ENCODE results near the gene GPR107. TPM values are rescaled to one million over a fixed set of nuclear protein-coding genes. Genes with fewer than 3 reads are reported as not detected.

The GPR107 gene
- total and polyA plus RNA-seq, 2 of the 8 experiments (the other 6 are each of a cell fraction or from before 2014, with no cell fraction given) = 19.3 to 30.7 TPM

DNA sequence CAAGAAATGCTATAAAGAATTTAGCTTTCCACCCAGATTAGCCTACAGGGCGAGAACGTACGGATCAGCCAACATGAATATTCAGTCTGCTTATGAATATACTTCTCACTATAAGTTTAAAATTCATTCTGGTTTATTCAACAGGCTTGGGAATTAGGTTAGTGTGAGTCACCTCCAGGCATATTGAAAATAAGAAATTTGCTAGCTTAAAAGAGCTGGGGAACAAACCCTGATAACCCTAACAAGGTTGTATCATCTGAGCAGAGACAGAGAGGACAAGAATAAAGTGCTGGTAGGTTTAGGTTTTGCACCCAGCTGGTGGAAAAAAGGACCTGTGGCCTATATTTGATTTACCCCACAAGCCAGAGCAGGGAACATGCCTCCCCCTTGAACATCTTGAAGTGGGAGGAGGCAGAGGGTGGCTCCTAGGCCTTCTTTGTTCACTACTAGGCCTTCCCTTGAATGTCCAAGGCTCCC is 23.0 kb upstream of the GPR107 start (continued):
- no peak for TF ChIP-seq TAF7 (optimal IDR thresholded peaks at IDR 0.05; ENCODE audit: borderline replicate concordance, low read depth, low read length)
- TF ChIP-seq JUND (IDR thresholded peaks at IDR 0.05; ENCODE audit: low read length) = no peak
